Body of pancreas (tissue), 4 donors: ENCODE results near the gene CFAP69. TPM values are rescaled to one million over a fixed set of nuclear protein-coding genes. Genes with fewer than 3 reads are reported as not detected.
A peak's percentile ranks its signal among the peaks of the same experiment; 100 is the strongest.

Experiments used
- ATAC-seq: fragments of 150-250 bp; one replicate; pipeline ENCODE4 v1.9.1; 2016
- DNase-seq, 4 donors: peaks; one replicate each; pipeline ENCODE4 v3.0.0-alpha.2; 2019
- H3K27ac ChIP-seq, 4 donors: fragments of 200-600 bp; sonication (generic); 1 replicate in 3 of 4; 2 replicates in 1 of 4; pipeline versions ENCODE4 v1.5.1 to v1.6.1; 2016 to 2019; ENCODE audit warnings: mild to moderate bottlenecking in 1 of 4, mixed read lengths in 1 of 4, moderate library complexity in 1 of 4
- H3K27me3 ChIP-seq, 2 donors: fragments of 200-600 bp; sonication (generic); one replicate each; pipeline ENCODE4 v1.6.0; 2016; ENCODE audit warnings: mild to moderate bottlenecking in 1 of 2
- H3K36me3 ChIP-seq, 2 donors: fragments of 200-600 bp; sonication (generic); replicated peaks in 1 of 2; 2 replicates each; pipeline ENCODE4 v1.5.1; 2016; ENCODE audit warnings: low read depth in 2 of 2; ENCODE audit not compliant: insufficient read depth in 1 of 2
- H3K4me1 ChIP-seq: fragments of 200-600 bp; sonication (generic); one replicate; pipeline ENCODE4 v1.6.0; 2016
- H3K4me3 ChIP-seq, 2 donors: fragments of 200-600 bp; sonication (generic); 1 replicate in 1 of 2; 2 replicates in 1 of 2; pipeline ENCODE4 v1.5.1; 2016 to 2019
- H3K9me3 ChIP-seq, 3 donors: fragments of 200-600 bp; sonication (generic); 1 replicate in 2 of 3; 2 replicates in 1 of 3; pipeline ENCODE4 v1.5.1; 2016
- CTCF ChIP-seq, 7 experiments: fragments of 450-650 bp in 4 of 7; fragments of 200-600 bp in 3 of 7; sonication (generic) in 3 of 7; IDR thresholded peaks; one replicate each; pipeline ENCODE4 v1.5.1; 2016 to 2019; ENCODE audit warnings: antibody characterized with exemption in 7 of 7
- POLR2A ChIP-seq, 3 donors: fragments of 450-650 bp; IDR thresholded peaks; one replicate each; pipeline ENCODE4 v1.6.1; 2016; ENCODE audit warnings: antibody characterized with exemption in 3 of 3, mild to moderate bottlenecking in 2 of 3
- WGBS, 2 donors: methylation state at CpG; one replicate each; pipeline ENCODE4 v1.1.5; 2017; 5-methylcytosine and 5-hydroxymethylcytosine counted together
- intact Hi-C: fragments of 100-400 bp; cut with DNase I; formaldehyde crosslinking; loops from one replicate; pipeline ENCODE4 v1.15.1; 2023
- total RNA-seq, 2 donors: library from RNA; depleted of rRNA; stranded (reverse); fragments of >200 nt; gene quantifications; one replicate each; pipeline ENCODE4 v1.1.0, GENCODE V29; 2016

Gene CFAP69
- total RNA-seq, 2 donors from 2014 or later = 16.6 to 26.4 TPM

- no peak for ATAC-seq
- intact Hi-C loops = no loop called here
- H3K4me1 ChIP-seq = peaks cover 10% of the 10 kb centered on the region
- no peak for DNase-seq
- H3K9me3 ChIP-seq = no peaks in the 10 kb centered on the region
- H3K36me3 ChIP-seq = no peaks in the 10 kb centered on the region
- peak overlapping the region in 1 of 4 donors; percentile 77 for H3K27ac ChIP-seq
- no peak for TF ChIP-seq POLR2A (IDR thresholded peaks at IDR 0.05)
- no peak for TF ChIP-seq CTCF (IDR thresholded peaks at IDR 0.05)
- WGBS, 2 donors = 78 to 88% methylated on average over 5 of the region's 5 CpGs
- H3K27me3 ChIP-seq = no peaks in the 10 kb centered on the region
- H3K4me3 ChIP-seq = no peak overlapping the region
Observed at GRCh38 chr7:90210475-90210874, 34.5 kb upstream of the CFAP69 start.

- DNase-seq (peak; percentile 12 to 35 (median 21)), ATAC-seq (peak; percentile 13)
- Histone ChIP-seq H3K36me3 (no peaks in the 10 kb centered on the region), H3K27me3 (no peaks in the 10 kb centered on the region), H3K27ac (peak overlapping the region; percentile 55 to 86 (median 80)), H3K9me3 (no peaks in the 10 kb centered on the region), H3K4me1 (peaks cover 10% of the 10 kb centered on the region), H3K4me3 (peak overlapping the region in 1 of 2 donors; percentile 32)
- 8 to 10% methylated on average over 11 of the region's 11 CpGs for WGBS, 2 donors
- intact Hi-C loops = no loop called here
- no peak for TF ChIP-seq POLR2A (IDR thresholded peaks at IDR 0.05)
- no peak for TF ChIP-seq CTCF (IDR thresholded peaks at IDR 0.05)
Observed at GRCh38 chr7:90210981-90211380, 34.0 kb upstream of the CFAP69 start.

GRCh38 chr7:90211391-90212148, 33.4 kb upstream of the CFAP69 start, which contains the start of gene STEAP2:
Gene STEAP2, plus strand, starts transcription at chr7:90211740. Its CDS starts 13,343 bp downstream, at chr7:90225083.
- peaks cover 10% of the 10 kb centered on the region for H3K4me1 ChIP-seq
- TF ChIP-seq CTCF (IDR thresholded peaks at IDR 0.05) (peak; percentile 59 to 95 (median 86)), POLR2A (IDR thresholded peaks at IDR 0.05) (peak; percentile 61 to 95 (median 89))
- peak; percentile 93 to 94 (median 93) for DNase-seq
- no peaks in the 10 kb centered on the region for H3K27me3 ChIP-seq
- peak within 1 kb of the TSS; percentile 56 to 91 for H3K4me3 ChIP-seq
- peak; percentile 99 for ATAC-seq
- no peaks in the 10 kb centered on the region for H3K36me3 ChIP-seq
- WGBS, 2 donors = 1% methylated on average over 36 to 63 of the region's 73 CpGs
- intact Hi-C loops = no loop called here
- no peaks in the 10 kb centered on the region for H3K9me3 ChIP-seq
- H3K27ac ChIP-seq = peak within 1 kb of the TSS; percentile 55 to 86 (median 80)

GRCh38 chr7:90212149-90212495, 32.9 kb upstream of the CFAP69 start:
- Histone ChIP-seq H3K4me3 (peak overlapping the region; percentile 56 to 91), H3K4me1 (peaks cover 10% of the 10 kb centered on the region), H3K9me3 (no peaks in the 10 kb centered on the region), H3K27me3 (no peaks in the 10 kb centered on the region), H3K27ac (peak overlapping the region; percentile 55 to 86 (median 80)), H3K36me3 (no peaks in the 10 kb centered on the region)
- DNase-seq = peak in 1 of 4 donors; percentile 6
- no peak for ATAC-seq
- intact Hi-C loops = no loop called here
- 5 to 8% methylated on average over 6 of the region's 6 CpGs for WGBS, 2 donors
- TF ChIP-seq CTCF (IDR thresholded peaks at IDR 0.05) = no peak
- no peak for TF ChIP-seq POLR2A (IDR thresholded peaks at IDR 0.05)

- Histone ChIP-seq H3K9me3 (no peaks in the 10 kb centered on the region), H3K4me3 (no peak overlapping the region), H3K27ac (no peak overlapping the region), H3K36me3 (no peaks in the 10 kb centered on the region), H3K4me1 (peaks cover 10% of the 10 kb centered on the region), H3K27me3 (no peaks in the 10 kb centered on the region)
- WGBS, 2 donors = 79 to 92% methylated on average over 2 of the region's 2 CpGs
- intact Hi-C loops = no loop called here
- DNase-seq (no peak), ATAC-seq (no peak)
- TF ChIP-seq POLR2A (IDR thresholded peaks at IDR 0.05) = no peak
- TF ChIP-seq CTCF (IDR thresholded peaks at IDR 0.05) = no peak
Observed at GRCh38 chr7:90213521-90213920, 31.5 kb upstream of the CFAP69 start.
